Right lung (tissue), 5 donors: ENCODE measurements around the gene POM121. TPM values are rescaled to one million over a fixed set of nuclear protein-coding genes. Genes with fewer than 3 reads are reported as not detected.
"Not testable (repeated sequence)": the region's sequence is repeated elsewhere in the genome, so short reads cannot be mapped to it uniquely, and the experiment has no call there.

ENCODE experiments used
- DNase-seq, 2 donors: peaks; one replicate each; pipeline ENCODE4 v3.0.0-alpha.2; 2013
- polyA plus RNA-seq, 5 donors: library from polyadenylated mRNA; unstranded; fragments of 120-200 nt; gene quantifications; one replicate each; pipeline versions ENCODE4 v1.2.1 to v1.2.3, GENCODE V29; 2013; ENCODE audit warnings: inconsistent platforms in 1 of 5, low replicate concordance in 1 of 5; ENCODE audit not compliant: insufficient read length in 5 of 5, insufficient read depth in 1 of 5

Gene POM121
- polyA plus RNA-seq, 5 donors: 32.2 to 48.4 (median 42.5) TPM

DNA sequence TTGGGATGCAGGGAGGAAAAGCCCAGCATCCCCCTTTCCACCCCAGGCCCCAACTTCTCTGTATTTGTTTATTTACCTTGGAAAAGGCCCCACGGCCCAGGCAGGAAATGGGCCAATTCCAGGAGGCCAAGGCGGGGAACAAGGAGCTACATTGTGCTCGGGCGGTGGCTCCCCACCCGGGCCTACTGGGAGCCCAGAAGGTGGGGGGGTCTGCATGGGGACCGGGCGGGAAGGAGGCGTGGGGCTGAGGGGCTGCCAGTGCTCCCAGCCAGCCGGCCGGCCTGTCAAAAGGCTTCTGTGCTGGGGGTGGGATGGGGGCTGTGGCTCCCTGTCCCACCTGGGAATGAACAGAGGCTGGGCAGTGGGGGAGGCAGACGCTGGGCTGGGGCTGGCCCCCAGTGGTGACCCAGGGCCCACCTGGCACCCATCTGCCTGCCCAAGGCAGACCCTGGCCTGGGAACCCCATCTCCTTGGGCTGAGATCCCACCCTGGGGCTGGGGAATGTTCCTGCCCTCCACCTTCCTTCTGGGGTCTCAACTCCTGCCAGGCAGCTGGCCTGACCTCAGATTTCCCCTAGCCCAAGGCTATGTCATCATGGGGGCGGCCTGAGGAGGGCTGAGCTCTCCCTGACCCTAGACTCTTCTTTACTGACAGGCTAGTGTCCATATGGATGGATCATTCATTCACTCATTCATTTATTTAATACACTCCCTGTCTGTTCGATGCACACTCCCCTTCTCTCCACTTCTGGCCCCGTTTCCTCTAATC is 65.4 kb downstream of the POM121 start:
- DNase-seq: not testable (repeated sequence)

DNA sequence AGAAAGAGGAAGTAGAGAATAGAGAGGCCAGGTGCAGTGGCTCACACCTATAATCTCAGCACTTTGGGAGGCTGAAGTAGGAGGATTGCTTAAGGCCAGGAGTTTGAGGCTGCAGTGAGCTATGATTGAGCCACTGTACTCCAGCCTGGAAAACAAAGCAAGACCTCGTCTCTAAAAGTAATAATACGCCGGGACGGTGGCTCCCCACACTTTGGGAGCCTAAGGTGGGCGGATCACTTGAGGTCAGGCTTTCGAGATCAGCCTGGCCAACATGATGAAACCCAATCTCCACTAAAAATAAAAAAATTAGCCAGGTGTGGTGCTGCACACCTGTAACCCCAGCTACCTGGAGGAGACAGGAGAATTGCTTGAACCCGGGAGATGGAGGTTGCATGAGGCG is 70.6 kb downstream of the POM121 start:
- not testable (repeated sequence) for DNase-seq

GRCh38 chr7:72997447-72997846 is 72.6 kb downstream of the POM121 start:
- DNase-seq: not testable (repeated sequence)

DNA sequence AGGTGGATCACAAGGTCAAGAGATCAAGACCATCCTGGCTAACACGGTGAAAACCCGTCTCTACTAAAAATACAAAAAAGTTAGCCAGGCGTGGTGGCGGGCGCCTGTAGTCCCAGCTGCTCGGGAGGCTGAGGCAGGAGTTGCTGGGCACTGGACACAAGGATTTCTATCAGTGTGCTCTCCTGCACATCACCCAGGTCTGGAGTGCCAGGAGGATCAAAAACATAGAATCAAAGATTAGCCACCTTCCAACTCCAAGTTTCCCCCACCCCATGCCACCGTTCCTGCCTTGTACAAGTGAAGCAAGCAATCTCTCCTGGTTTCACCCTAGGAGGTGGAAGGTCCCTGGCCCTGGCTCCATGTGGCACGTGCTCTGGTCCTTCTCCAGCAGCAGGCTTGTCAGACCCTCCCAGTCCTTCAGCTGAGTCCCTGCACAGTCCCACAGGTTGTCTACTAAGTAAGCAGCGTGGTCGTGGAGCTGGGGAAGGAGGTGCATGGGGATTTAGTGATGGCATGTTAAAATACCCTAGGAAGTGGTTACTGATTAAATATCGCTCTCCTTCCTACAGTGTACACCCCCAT is 73.1 kb downstream of the POM121 start:
- DNase-seq: not testable (repeated sequence)

Other genes with a start within 250 kb of the POM121 start
- gene TYW1B, start 96.9 kb upstream of the POM121 start, polyA plus RNA-seq: 1 to 10 TPM; 3.2 to 8.5 (median 7.6) TPM
- 1 to 10 TPM in 4 of 5 donors, under 1 TPM in 1; 0.99 to 2.6 (median 1.7) TPM for gene TRIM74, start 44.4 kb downstream of the POM121 start, polyA plus RNA-seq
- gene SPDYE8, start 104.7 kb downstream of the POM121 start, polyA plus RNA-seq: under 1 TPM; 0.37 to 0.98 (median 0.78) TPM
- gene SPDYE11, start 132.8 kb downstream of the POM121 start, polyA plus RNA-seq: 1 to 10 TPM in 2 of 5 donors, under 1 TPM in 3; 0.56 to 1.8 (median 0.98) TPM
- 1 to 10 TPM in 2 of 5 donors, under 1 TPM in 3; 0.49 to 1.7 (median 0.98) TPM for gene SPDYE9, start 160.9 kb downstream of the POM121 start, polyA plus RNA-seq